Stimulated activated CD8-positive, alpha-beta memory T cell treated with anti-CD3 and anti-CD28 coated beads, Interleukin-15, amount 100 ng/mL, for 1 hour (primary cell): ENCODE measurements around the gene FBLN1.

ENCODE experiments used
- DNase-seq: peaks from one replicate; pipeline ENCODE4 v3.0.0-alpha.2; 2020; ENCODE audit warnings: low read depth

FBLN1 gene

DNA sequence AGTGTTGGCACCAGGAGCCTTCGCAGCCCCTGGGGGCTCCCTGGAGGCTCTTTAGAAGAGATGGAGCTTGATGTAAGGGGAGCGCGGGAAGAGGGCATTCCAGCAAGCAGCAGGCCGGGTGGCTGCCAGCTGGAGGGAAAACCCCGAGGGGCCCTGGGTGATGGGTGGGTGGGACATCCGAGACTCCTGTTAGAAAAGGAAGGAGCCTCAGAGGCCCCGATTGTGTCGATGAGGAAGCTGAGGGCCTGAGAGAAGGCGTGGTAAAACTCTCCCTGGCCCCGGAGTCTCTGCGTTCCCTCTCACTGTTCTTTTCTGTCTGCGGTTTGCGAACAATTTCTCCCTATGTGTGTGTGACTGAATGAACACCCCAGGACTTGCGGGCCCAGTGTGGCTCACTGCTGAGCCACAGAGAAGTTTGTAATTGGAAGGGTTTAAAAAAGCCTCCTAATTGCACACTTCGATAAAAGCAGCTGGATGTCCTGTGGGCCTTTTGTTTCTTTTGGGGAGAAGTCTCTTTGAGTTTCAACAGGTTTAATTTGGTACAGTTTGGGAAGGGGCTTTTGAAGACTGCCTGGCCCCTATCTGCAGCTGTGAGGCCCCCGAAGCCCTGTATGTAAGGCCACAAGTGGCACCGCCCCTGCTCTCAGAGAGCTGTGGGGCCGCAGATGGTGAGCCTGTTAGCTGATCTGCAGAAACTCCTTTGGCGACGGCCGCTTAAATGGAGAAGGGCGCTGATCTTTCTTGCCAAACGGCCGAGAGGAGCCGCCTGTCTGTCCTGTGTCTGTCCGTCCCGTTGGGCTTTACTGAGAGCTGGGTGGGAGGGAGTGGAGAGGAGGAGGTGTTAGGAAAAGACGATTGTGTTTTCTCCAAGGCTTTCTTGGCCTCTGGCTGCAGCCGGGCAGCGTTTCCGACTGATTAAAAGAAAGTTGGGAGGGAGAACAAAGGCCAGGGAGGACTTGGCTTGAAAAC lies 2.0 kb downstream of the FBLN1 start:
- no peak for DNase-seq

DNA sequence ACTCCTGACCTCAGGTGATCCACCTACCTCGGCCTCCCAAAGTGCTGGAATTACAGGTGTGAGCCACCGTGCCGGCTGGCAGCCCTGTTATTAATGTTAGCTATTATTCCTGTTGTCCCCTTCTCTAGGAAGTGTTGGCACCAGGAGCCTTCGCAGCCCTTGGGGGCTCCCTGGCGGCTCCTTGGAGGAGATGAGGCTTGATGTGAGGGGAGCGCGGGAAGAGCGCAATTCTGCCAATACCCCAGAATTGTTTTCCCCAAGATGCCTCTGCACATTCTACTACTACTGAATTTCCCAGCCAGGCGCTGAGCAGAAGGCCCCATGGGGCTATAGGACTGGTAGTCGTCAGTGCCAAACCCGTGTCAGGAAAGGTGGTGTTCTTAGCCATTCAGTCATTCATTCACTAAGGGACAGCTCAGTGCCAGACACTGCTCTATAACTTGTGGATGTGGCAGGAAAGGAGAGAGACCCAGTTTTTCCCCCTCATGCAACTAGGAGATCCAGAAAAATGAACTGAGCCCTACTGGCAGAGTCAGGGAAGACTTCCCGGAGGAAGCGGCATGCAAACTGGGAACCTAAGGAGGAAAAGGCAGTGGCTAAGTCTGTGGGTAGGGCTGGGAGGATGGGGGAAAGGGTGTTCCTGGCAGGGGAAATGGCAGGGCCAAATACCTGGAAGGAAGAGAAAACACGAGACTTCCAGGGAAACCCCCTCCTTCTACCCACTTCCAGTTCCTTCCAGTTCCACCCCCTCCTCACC lies 3.5 kb downstream of the FBLN1 start:
- DNase-seq = no peak

DNA sequence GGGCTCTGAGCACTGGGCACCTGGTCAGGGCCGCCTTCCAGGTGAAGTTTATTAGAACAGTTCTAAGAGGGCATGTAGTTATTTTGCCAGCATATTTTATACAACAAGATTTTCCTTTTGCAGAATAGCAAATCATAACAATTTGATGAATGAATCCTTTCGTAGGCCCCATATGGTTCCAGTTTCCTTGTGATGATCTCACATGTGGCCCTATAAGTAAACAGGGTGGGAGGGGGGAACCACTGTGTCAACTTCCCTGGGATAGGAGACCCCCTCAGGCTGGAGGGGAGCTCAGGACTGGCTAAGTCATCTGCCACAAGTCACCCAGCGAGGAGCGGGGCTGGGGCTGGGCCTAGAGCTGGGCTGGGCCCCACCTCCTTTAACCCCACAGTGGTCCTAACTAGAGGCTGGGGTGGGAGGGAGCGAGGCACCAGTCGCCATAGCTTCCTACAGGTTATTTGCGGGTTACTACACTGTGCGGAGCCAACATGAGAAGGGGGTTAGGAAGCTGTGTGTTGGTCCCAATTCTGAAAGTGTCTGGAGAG lies 4.2 kb downstream of the FBLN1 start:
- no peak for DNase-seq

DNA sequence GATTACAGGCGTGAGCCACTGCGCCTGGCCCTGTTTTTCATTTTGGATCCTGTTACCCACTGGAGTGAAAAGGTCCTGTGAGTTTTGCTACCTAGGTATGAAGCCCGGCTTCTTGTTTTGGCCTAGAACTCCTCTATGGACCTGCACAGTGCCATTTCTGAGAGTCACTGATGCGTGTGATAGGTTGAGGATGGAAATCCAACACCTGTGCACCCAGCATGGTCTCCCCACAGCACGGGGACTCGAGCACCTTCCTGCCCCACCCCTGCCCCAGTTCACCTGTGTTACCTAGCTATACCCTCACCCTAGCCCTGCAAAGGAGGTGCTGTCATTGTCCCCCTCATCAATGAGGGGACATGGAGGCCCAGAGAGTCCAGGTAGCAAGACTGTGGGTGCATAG lies 5.1 kb downstream of the FBLN1 start:
- DNase-seq = no peak

DNA sequence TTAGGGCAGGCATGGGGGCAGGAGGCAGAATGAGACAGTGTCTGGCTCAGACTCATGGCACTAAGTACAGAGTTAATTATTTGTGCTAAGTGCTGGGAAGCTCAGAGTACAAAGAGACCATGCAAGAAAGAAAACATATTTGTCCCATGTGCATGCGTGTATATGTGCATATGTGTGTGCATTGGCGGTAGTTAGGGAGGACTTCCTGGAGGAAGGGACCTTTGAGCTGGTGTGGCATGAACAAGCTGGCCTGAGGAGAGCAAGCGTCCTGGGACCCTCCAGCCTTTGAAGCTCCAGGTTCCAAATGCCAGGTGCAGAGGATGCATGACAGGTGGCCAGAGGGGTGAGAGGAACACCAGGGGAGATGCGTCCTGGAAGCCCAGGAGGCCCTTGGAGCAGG lies 6.1 kb downstream of the FBLN1 start:
- no peak for DNase-seq

DNA sequence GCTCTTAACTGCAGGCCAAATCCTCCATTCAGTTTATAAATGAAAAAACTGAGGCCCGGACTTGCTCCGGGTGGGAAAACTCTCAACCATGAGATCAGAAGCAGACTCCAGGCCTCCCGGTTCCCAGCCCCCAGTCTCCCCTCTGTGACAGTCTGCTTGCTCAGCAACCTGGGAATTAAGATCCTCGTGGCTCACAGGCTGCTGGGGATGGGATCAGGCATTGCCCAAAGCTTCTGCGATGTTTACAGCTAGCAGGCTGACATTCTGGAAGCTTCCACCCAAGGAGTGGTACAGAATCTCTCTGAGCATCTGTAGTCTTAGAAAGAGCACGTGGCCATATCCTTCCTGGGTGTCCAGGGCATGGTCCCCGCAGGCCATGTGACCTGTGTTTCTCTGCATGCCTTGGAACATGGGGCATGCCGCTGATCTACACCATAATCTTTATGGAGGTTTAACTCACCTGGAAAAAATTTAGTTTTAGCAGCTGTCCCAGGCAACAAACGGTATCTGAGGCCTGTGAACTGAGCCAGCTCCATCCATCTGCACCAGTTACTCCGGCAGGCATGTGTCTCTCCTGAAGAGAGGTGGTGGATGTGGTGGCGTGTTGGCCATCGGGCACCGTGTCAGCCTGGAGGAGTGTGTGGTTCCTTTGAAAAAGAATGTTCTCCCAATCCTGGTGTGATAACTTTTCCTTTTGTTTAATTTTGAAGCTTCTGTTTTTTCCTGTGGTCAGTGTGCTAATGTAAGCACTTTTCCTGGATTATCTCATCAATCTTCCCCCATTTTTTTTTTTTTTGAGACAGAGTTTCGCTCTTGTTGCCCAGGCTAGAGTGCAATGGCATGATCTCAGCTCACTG lies 7.9 kb downstream of the FBLN1 start:
- no peak for DNase-seq

DNA sequence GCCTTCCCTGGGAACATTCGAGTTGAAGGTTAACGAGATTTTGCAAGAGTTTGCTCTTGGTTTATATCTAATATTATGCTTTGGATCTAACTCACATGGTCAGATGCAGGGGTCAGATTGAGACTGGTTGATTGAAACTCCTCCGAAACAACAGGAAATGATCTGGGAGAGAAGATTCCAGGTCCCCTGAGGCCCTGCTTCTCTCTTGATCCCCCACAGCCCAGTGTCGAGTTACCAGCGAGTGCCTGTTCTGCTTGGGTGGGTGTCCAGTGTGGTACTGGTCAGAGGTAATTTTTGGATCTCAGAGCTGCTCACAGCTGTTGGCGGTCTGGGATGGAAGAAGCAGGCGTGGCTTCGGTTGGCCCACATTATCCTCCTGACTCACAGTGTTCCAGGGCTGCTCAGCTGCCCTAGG lies 9.2 kb downstream of the FBLN1 start:
- no peak for DNase-seq

DNA sequence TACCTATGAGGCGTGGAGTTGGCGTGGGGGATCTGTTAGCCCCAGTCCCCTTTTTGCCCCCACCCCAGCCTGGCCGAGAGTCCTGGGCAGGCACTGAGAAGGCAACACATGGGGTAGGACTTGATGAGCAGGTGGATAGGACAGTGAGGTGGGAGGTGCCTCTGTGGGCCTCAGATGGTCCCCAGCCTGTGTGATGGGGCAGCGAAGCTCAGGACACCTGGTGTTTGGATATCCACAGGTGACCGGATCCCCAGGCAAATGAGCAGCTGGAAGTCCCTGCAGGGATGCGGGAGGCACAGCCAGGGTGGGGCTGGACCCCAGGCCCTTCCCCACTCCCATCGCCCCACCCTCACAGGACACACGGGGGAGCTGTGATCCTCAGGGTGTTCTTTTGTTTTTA lies 9.7 kb downstream of the FBLN1 start:
- DNase-seq = no peak

DNA sequence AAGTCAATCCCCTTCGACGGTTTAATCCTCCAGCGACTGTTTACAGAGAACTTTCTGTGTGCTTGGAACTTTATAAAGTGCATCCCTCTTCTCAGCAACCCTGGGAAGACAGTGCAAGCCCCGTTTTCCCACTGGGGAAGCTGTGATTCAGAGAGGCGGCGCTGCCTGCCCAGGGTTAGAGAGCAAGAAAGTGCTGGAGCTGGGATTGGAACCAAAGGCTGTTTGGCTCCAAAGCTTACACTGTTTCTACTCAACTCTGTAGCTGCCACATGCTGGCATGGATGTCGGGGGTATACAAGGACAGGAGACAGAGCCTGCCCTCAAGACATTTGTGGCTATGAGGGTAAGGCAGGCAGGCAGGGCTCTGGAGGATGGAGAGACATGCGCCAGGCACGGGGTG lies 13.0 kb downstream of the FBLN1 start:
- no peak for DNase-seq

DNA sequence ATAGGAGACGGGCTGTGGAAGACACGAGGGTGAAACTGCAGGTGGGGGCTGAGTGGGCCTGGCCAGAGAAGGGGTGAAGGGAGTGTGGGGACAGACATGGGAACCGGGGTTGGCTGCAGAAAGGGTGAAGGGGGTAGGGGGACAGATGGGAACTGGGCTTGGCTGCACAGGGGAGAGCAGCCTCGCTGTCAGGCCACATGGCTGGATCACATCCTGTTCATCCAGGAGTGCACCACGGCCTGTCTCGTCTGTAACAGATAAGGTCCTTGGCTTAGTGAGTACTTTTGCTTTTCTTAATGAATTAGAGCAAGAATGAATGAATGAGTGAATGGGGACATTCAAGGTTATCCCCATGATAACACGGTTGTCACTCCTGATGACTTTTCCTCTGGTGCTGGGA lies 13.5 kb downstream of the FBLN1 start:
- no peak for DNase-seq

DNA sequence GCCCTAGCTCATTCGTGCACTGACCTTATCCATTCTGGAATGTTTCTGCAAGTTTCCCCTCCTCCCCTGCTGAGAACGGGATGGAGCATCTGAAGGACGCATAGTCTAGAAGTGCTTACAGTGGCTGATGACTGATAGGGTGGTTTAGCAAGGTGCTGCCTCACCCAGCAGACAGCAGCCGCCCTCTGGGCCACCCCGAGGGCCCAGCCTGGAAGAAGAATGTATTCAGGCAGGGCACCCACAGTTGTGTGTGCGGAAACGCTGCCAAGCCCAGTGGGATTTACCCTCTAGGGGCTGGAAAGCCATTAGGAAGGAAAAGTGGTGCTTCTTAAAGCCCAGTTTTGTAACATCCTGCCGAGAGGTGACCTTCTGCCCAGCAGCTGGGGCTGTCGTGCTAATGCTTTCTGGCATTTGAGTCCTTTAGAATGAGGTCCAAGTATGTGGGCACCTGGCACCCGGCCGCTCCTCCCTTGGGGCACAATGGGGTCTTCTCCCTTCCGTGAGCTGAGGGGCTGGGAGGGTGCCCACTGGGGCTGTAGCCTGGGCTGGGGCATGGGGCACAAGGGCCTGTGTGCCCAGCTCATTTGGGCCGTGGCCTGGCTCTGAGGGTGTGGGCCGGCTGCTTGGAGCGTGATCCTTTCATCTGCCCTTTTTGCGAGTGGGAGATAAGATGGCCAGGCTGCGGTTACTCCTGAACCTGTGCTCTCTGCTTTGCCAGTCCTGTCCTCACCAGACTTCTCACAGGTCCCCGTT lies 14.4 kb downstream of the FBLN1 start:
- no peak for DNase-seq

DNA sequence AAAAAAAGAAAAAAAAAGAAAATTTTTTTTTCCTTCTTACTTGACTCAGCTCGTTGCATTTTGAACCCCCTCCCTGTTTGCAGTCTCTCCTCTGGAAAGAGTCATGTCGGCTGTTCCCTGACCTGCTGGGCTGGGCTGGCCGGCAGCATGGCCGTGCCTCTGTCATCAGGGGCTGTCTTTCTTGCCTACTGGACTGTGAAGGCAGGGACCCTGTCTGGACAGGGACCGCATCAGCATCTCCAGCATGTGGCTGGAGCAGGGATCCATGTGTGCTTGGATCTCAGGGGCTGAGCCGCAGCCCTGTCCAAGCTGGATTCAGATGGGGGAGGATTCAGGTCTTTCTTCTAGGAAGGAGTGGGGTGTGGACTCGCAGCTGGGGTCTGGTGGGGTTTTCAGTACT lies 15.5 kb downstream of the FBLN1 start:
- DNase-seq = no peak

DNA sequence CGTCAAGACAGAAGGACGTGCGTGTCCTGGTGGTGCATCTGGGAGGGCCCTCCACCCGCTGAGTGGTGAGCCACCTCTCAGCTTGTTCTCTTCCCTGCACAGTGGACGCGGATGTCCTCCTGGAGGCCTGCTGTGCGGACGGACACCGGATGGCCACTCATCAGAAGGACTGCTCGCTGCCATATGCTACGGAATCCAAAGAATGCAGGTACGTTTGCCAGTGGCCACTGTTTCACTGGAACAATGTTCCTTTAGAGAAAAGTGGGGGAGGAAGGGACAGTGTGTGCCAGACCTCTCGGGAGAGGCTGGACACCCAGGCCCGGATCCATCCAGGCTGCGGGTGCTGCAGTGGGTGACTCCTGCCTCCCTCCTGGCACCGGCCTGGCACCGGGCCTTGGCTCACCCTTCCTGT lies 15.9 kb downstream of the FBLN1 start:
- DNase-seq = no peak

DNA sequence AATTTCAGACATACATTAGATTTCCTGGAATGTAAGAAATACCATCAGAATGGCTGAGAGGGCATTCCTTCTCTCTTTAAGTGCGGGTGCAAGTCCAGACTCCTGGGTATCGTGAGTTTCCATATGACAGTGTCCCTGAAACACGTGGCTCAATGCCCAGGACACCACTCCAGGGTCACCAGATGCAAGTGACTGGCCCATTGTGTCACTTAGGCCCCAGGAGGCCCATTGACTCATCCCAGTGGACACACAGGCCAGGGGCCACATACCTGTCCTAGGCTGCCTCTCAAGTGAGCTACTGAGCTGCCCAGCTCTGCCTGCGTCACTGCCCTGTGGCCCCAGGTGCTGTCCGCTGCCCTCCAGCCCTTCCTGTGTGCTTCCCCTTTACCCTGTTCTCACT lies 18.5 kb downstream of the FBLN1 start:
- no peak for DNase-seq

DNA sequence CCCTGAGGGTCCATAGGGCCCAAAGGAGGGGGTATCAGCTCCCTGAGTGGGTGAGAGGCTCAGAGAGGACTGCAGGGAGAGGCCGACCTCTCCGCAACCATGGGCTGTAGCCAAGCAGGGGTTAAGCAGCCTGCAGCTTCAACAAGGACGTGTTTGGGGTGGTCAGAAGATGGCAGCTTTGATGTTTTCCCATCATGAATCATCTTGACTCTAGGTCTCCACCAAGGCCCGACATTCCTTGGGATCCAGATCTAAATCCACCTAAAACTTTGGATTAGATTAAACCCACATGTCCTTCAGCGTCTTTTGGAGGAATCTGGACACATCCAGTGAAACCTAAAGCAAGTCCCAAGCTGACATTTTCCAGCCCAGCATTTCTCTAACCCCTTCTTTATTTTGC lies 19.8 kb downstream of the FBLN1 start:
- no peak for DNase-seq

DNA sequence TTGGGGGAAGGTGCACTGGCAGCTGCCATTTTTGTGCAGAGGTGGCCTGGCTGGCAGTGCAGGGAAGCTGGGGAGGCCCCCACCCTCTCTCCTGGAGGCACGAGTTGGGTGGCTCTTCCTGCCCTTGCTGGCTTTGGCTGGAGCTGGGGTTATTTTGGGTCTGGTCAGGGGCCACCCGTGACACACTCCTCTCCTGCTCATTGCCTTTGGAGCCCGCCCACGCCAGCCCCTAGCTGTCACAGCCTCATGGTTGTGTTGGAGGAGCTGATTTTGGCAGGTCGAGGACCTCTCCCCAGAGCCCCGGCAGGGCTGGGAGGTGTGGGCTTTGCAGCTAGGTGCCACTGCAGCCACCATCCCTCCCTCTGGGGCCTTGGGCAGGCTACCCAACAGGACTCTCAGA lies 21.5 kb downstream of the FBLN1 start:
- no peak for DNase-seq

DNA sequence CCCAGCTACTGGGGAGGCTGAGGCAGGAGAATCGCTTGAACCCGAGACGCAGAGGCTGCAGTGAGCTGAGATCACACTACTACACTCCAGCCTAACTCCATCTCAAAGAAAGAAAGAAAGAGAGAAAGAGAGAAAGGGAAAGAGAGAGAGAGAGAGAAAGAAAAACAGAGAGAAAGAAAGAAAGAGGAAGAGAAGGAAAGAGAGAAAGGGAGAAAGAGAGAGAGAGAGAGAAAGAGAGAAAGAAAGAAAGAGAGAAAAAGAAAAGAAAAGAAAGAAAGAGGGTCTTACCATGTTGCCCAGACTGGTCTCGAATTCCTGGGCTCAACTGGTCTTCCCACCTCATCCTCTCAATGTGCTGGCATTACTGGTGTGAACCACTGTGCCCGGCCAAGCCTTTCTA lies 22.3 kb downstream of the FBLN1 start:
- DNase-seq = no peak

DNA sequence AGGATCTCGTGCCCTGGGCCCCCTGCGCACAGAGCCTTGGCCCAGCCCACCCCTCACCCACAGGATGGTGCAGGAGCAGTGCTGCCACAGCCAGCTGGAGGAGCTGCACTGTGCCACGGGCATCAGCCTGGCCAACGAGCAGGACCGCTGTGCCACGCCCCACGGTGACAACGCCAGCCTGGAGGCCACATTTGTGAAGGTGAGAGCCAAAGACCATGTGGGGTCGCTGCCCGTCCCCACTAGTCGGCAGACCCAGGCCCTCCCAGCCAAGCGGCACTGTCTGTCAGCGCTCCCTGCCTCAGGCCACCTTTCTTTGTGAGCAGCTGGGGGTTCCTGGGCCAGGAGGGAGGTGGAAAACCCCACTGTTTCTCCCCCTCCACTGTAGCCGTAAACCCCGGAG lies 22.8 kb downstream of the FBLN1 start:
- no peak for DNase-seq

DNA sequence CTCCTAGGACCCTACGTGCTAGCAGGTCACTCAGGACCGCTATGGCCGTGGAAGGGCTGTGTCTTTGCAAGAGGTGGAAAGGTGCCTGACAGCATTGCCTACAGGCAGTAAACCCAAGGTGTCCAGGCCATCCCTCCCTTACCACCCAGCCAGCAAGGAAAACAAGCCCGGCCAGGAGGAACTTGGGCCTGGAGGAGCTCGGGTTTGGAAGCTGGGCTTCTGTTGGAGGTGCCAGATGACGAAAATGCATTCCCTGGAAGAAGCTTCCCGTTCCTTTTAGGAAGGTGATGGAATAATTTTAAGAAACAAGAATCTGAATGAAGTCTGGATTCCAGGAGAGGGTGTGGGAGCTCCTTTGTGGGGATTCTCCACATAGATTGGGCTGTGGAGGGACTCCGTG lies 23.6 kb downstream of the FBLN1 start:
- DNase-seq = no peak

DNA sequence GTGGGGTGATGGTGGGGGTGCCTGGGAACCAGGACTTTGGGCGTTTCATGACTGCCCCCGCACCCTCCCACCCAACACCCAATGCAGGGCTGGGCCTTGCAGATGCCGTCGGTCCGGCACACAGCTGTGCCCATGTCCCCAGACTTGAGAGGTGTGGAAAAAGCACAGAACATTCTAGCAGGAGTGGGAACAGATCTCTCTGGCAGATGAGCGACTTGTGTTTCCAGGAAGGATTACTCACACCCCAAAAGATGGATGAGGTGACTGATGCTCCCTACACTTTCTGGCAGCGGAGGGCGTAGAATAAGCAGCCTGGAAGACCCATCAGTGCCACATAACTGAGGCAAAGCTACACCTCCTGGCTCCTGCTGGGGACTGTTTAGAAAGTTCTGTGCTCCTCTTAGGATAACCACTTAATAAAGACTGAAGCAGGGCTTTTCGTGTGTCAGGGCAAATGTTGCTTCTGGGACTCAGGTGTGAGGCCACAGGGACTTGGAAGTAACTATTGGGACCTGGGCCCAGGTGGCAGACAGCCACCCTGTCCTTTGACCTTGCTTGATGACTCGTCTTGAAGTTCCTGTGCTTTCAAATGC lies 24.2 kb downstream of the FBLN1 start:
- no peak for DNase-seq

DNA sequence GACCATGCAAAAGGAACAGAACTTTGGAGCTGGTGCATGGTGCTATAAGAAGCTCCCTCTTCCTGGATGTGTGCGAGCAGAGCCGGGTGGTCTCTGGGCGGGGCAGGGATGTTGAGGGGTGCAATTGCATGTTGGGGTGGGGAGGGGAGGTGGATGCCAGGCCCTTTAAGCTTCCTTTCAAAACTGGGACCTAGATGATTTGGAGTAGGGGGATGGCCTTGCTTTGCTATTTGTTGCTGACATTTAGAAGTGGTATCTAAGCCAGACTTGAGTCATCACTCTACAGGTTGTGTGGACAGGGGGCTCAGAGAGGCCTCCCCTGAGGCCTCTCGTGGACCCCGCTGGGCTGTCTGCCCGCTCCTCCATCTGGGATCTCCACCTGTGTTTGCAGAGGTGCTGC lies 24.8 kb downstream of the FBLN1 start:
- DNase-seq = no peak
